ENCODE data around the gene SCEL.

Gene SCEL

DNA sequence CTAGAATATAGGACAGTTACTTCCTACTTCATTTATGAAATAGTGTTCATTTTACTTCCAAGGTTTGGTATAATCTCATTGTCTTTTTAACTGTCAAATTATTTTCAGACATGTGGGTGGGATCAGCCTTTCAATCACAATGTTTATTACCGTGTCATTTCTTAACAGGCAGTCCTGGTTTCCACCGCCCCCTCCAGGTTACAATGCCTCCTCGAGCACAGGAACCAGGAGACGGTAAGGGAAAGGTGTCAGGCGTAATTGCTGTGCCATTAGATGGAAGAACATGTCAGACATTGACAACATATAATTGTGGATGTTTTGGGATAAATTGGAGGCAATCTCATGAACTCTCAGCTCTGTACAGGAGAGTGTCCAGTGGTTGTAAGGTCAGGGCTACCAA is 36.5 kb downstream of the SCEL start:
- DNase-seq (ENCODE audit: low read depth) = no peak
- H3K4me3 ChIP-seq (ENCODE audit: control insufficient read depth, low read depth, low read length) = no peak overlapping the region
- TF ChIP-seq, protein P1, sequence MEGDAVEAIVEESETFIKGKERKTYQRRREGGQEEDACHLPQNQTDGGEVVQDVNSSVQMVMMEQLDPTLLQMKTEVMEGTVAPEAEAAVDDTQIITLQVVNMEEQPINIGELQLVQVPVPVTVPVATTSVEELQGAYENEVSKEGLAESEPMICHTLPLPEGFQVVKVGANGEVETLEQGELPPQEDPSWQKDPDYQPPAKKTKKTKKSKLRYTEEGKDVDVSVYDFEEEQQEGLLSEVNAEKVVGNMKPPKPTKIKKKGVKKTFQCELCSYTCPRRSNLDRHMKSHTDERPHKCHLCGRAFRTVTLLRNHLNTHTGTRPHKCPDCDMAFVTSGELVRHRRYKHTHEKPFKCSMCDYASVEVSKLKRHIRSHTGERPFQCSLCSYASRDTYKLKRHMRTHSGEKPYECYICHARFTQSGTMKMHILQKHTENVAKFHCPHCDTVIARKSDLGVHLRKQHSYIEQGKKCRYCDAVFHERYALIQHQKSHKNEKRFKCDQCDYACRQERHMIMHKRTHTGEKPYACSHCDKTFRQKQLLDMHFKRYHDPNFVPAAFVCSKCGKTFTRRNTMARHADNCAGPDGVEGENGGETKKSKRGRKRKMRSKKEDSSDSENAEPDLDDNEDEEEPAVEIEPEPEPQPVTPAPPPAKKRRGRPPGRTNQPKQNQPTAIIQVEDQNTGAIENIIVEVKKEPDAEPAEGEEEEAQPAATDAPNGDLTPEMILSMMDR (IDR thresholded peaks at IDR 0.05; ENCODE audit: control insufficient read depth, insufficient read depth, low read depth, low read length, missing control alignments) = no peak

DNA sequence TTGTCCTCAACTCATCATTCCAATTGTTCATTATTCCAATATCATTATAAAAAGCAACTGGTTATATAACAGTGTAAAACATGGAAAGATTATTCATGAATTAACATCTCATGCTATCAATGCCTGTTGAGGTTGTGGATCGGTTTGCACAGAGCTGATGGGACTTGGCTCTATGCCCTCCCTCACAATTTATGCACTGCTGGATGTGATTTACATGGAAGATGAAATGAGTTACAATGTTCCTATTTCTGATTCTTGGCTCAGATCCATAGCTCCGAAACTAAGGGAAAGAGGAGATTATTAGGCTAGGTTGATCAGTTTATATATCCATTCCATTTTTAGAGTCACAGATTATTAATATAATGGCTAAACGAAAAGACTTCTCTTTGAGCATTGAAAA is 38.6 kb downstream of the SCEL start:
- TF ChIP-seq, protein P1 (IDR thresholded peaks at IDR 0.05; ENCODE audit: control insufficient read depth, insufficient read depth, low read depth, low read length, missing control alignments) = no peak

DNA sequence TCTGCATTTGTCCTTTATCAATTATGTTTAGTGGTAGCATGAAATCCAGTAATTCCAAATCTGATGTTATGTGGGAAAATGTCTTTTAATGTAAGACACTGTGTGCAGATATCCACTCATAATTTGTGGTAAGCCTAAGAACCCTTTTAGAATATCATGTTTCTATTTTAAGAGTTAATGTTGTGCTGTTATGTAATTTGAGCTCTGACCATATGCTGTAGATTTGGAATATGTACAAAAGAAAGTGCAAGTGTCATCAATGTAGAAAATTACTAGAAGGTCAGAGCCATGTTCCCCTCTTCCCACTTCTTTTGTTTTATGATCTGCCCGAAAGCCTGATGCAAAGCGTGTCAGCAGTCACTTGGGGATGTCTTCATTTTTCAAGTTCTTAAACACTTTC is 44.5 kb downstream of the SCEL start:
- DNase-seq (ENCODE audit: low read depth) = no peak
- TF ChIP-seq, protein P1 (IDR thresholded peaks at IDR 0.05; ENCODE audit: control insufficient read depth, insufficient read depth, low read depth, low read length, missing control alignments) = no peak
- no peak overlapping the region for H3K4me3 ChIP-seq (ENCODE audit: control insufficient read depth, low read depth, low read length)

More for the DNA sequence above, 38.6 kb downstream of the SCEL start:
- no peak overlapping the region for H3K4me3 ChIP-seq (ENCODE audit: control insufficient read depth, low read depth, low read length)
- DNase-seq (ENCODE audit: low read depth) = no peak

DNA sequence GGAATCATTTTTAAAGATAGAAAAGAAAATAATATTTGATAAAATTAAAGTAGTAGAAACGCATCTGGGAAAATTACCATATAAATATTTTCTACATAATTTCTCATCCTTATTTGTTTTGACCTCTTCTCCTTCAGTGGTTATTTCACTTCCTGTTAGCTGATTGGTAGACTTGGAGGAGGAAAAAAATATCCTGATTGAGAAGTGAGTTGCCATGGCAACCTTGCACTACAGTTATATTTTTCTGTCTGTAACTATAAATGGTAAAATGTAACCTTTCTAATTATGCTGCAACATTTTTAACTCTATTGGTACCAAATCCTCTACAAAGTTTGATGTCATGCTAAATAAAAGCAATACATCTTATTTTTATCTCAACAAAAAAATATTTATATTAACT is 45.2 kb downstream of the SCEL start:
- TF ChIP-seq, protein P1 (IDR thresholded peaks at IDR 0.05; ENCODE audit: control insufficient read depth, insufficient read depth, low read depth, low read length, missing control alignments) = no peak

DNA sequence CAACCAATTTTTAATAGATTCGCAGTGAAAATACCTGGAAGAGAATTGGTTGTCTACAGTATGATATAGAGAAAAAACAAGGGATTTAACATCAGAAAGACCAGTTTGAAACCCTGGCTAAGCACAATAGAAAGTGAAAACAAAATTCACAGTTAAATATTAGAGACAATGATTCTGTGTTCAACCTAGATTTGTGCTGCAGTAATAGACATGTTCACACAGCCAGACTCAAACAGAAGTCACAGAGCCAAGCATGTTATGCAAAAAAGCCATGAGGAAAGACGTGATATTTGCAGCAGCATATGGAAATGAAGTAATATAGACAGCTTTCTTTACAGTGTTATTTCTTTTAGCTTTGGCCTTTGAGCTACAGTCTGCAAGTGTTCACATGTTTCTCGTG is 48.1 kb downstream of the SCEL start:
- TF ChIP-seq, protein P1 (IDR thresholded peaks at IDR 0.05; ENCODE audit: control insufficient read depth, insufficient read depth, low read depth, low read length, missing control alignments) = no peak
- no peak overlapping the region for H3K4me3 ChIP-seq (ENCODE audit: control insufficient read depth, low read depth, low read length)
- no peak for DNase-seq (ENCODE audit: low read depth)

More for the DNA sequence above, 45.2 kb downstream of the SCEL start:
- H3K4me3 ChIP-seq (ENCODE audit: control insufficient read depth, low read depth, low read length) = no peak overlapping the region
- no peak for DNase-seq (ENCODE audit: low read depth)

DNA sequence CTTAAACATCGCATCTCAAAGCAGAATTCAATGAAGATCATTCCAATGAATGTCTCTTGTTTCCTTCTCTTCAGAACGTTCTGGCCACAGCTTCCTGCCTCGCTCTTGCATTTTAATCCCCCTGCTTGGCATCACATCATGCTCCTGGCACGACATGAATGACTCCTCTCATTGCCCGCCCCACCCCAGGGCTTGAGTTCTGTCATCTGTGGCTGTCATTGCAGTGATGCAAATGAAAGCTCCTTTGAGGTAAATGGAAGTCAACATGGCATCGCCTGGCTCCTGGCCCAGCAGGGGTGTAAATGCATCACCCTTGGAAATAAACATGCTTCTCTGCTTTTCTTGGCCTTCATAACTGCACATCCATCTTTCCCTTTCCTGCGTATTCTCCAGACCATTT is 48.6 kb downstream of the SCEL start:
- TF ChIP-seq, protein P1 (IDR thresholded peaks at IDR 0.05; ENCODE audit: control insufficient read depth, insufficient read depth, low read depth, low read length, missing control alignments) = no peak
- no peak for DNase-seq (ENCODE audit: low read depth)
- H3K4me3 ChIP-seq (ENCODE audit: control insufficient read depth, low read depth, low read length) = no peak overlapping the region

All from AG09309 (cell line).